Measurements from ENCODE around the gene HSD17B10.

DNA sequence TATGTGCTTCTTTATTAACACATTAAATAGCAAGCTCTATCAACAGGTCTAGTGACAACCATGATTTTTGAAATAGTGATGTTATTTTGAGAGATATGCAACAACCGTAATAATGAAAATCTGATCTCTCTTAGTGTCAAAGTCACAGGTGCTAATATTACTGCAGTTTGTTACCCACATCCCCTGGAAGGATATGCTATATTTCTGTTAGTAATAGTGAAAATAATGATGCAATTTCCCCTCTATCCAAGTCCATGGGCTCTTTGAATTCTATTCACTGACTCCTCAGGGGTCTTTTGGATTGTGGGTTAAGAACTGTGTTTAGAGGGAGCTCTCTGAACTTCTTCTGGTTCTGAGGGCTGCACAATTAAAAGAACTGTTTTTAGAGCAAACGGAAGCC is 3.0 kb upstream of the HSD17B10 start:
- TF ChIP-seq, protein P1, sequence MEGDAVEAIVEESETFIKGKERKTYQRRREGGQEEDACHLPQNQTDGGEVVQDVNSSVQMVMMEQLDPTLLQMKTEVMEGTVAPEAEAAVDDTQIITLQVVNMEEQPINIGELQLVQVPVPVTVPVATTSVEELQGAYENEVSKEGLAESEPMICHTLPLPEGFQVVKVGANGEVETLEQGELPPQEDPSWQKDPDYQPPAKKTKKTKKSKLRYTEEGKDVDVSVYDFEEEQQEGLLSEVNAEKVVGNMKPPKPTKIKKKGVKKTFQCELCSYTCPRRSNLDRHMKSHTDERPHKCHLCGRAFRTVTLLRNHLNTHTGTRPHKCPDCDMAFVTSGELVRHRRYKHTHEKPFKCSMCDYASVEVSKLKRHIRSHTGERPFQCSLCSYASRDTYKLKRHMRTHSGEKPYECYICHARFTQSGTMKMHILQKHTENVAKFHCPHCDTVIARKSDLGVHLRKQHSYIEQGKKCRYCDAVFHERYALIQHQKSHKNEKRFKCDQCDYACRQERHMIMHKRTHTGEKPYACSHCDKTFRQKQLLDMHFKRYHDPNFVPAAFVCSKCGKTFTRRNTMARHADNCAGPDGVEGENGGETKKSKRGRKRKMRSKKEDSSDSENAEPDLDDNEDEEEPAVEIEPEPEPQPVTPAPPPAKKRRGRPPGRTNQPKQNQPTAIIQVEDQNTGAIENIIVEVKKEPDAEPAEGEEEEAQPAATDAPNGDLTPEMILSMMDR (optimal IDR thresholded peaks at IDR 0.05 in 1 of 3, IDR thresholded peaks at IDR 0.05 in 1 of 3, conservative IDR thresholded peaks at IDR 0.05 in 1 of 3; ENCODE audit: extremely low read depth in 1 of 3, insufficient read depth in 2 of 3, low read length in 3 of 3) = no peak
- no peak for TF ChIP-seq EZH2 (IDR thresholded peaks at IDR 0.05; ENCODE audit: low read length)
